Esophagus muscularis mucosa (tissue), 3 donors: ENCODE measurements around the gene STING1.

Source experiments
- CTCF ChIP-seq, 3 experiments: fragments of 200-600 bp in 2 of 3; fragments of 450-650 bp in 1 of 3; sonication (generic) in 2 of 3; IDR thresholded peaks; one replicate each; pipeline ENCODE4 v1.5.1; 2017 to 2019; ENCODE audit warnings: antibody characterized with exemption in 3 of 3, mild to moderate bottlenecking in 2 of 3, moderate library complexity in 1 of 3
- POLR2A ChIP-seq: fragments of 450-650 bp; IDR thresholded peaks from one replicate; pipeline ENCODE4 v1.6.1; 2017; ENCODE audit warnings: antibody characterized with exemption, moderate library complexity, mild to moderate bottlenecking, low read depth

- TF ChIP-seq CTCF (IDR thresholded peaks at IDR 0.05) (no peak), POLR2A (no peak)
Observed at GRCh38 chr5:139462586-139463276, 19.8 kb downstream of the STING1 start, which contains the start of gene ECSCR.
